K562 (cell line): ENCODE data around the gene RNH1. TPM values are rescaled to one million over a fixed set of nuclear protein-coding genes. Genes with fewer than 3 reads are reported as not detected.

Source experiments
- CSDE1 ChIP-seq, 2 experiments: fragments of 450-650 bp; IDR thresholded peaks; 2 replicates each; pipeline ENCODE4 v1.6.1; 2016; ENCODE audit warnings: mild to moderate bottlenecking in 1 of 2
- GATA2 ChIP-seq: sonication (generic); formaldehyde crosslinking; IDR thresholded peaks from 2 replicates; pipeline ENCODE4 v1.4.0; 2020; ENCODE audit warnings: mild to moderate bottlenecking, missing genetic modification reagents
- MAFG ChIP-seq: fragments of 450-650 bp; conservative IDR thresholded peaks from 2 replicates; pipeline ENCODE4 v1.6.1; 2016; ENCODE audit warnings: missing genetic modification characterization, missing compliant biosample characterization
- MTA3 ChIP-seq: fragments of 450-650 bp; formaldehyde crosslinking; IDR thresholded peaks from 2 replicates; pipeline ENCODE4 v1.6.1; 2017; ENCODE audit warnings: mild to moderate bottlenecking, borderline replicate concordance
- NR2C2 ChIP-seq, 2 experiments: fragments of 200-800 bp in 1 of 2; sonication (Bioruptor generic) in 1 of 2; sonication (generic) in 1 of 2; formaldehyde crosslinking in 1 of 2; IDR thresholded peaks; 2 replicates each; pipeline versions ENCODE4 v1.6.1 to v1.8.0; 2016 to 2022; ENCODE audit warnings: mild to moderate bottlenecking in 1 of 2, missing compliant biosample characterization in 1 of 2, missing genetic modification characterization in 1 of 2, missing genetic modification reagents in 1 of 2
- OTX1 ChIP-seq: fragments of 450-650 bp; formaldehyde crosslinking; IDR thresholded peaks from 2 replicates; pipeline ENCODE4 v1.4.0; 2022; ENCODE audit warnings: mild to moderate bottlenecking
- PHTF2 ChIP-seq: fragments of 250-450 bp; sonication (Bioruptor Pico); IDR thresholded peaks from 2 replicates; pipeline ENCODE4 v1.5.0; 2021; ENCODE audit warnings: mild to moderate bottlenecking
- RBFOX2 ChIP-seq: fragments of 200-400 bp; formaldehyde crosslinking; IDR thresholded peaks from 2 replicates; pipeline ENCODE4 v1.6.1; 2017; ENCODE audit warnings: low read depth, mild to moderate bottlenecking, low read length, moderate library complexity
- RCOR1 ChIP-seq, 2 experiments: IDR thresholded peaks; 2 replicates each; pipeline ENCODE4 v1.6.1; 2012; ENCODE audit warnings: low read depth in 2 of 2, low read length in 2 of 2, borderline replicate concordance in 1 of 2, improper control_type of control experiment in 1 of 2
- USF2 ChIP-seq: sonication (generic); formaldehyde crosslinking; IDR thresholded peaks from 2 replicates; pipeline ENCODE4 v1.5.0; 2020; ENCODE audit warnings: missing genetic modification reagents
- ZNF263 ChIP-seq: sonication (generic); formaldehyde crosslinking; IDR thresholded peaks from 2 replicates; pipeline ENCODE4 v1.8.0; 2022; ENCODE audit warnings: mild to moderate bottlenecking, missing genetic modification reagents, borderline replicate concordance
- polyA plus RNA-seq, 8 experiments: library from polyadenylated mRNA; depleted of rRNA in 4 of 8; stranded (reverse) in 5 of 8; unstranded in 3 of 8; fragments of >200 nt; fragmentation: Nextera tagmentation in 2 of 8; fragmentation: Illumina TruSeq in 1 of 8; extraction: Ambion mirVana in 2 of 8; extraction: Trizol in 1 of 8; gene quantifications; 2 replicates each; pipeline versions ENCODE4 v1.2.1 to v1.2.3, GENCODE V29; 2011 to 2014; ENCODE audit warnings: inconsistent platforms in 1 of 8, missing spikeins in 1 of 8
- total RNA-seq, 7 experiments: library from RNA; depleted of rRNA in 6 of 7; stranded (reverse); fragments of >200 nt in 6 of 7; fragmentation: Illumina TruSeq in 2 of 7; extraction: Trizol in 2 of 7; gene quantifications; 2 replicates each; pipeline versions ENCODE4 v1.2.1 to v1.2.3, GENCODE V29; 2011 to 2021; ENCODE audit warnings: low replicate concordance in 1 of 7
- TF ChIP-seq, protein P1 (sequence below): sonication (generic); formaldehyde crosslinking; IDR thresholded peaks from 2 replicates; pipeline ENCODE4 v1.8.1; 2023; ENCODE audit warnings: missing genetic modification reagents, mild to moderate bottlenecking, borderline replicate concordance
- TF ChIP-seq, protein P2 (sequence below): sonication (generic); formaldehyde crosslinking; IDR thresholded peaks from 2 replicates; pipeline ENCODE4 v1.8.0; 2022; ENCODE audit warnings: missing genetic modification reagents, mild to moderate bottlenecking, moderate library complexity, borderline replicate concordance

RNH1 gene
- total and polyA plus RNA-seq, 9 of the 15 experiments (the other 6 are each of a cell fraction or from before 2014, with no cell fraction given) = 2.5 to 160 (median 44.3) TPM

DNA sequence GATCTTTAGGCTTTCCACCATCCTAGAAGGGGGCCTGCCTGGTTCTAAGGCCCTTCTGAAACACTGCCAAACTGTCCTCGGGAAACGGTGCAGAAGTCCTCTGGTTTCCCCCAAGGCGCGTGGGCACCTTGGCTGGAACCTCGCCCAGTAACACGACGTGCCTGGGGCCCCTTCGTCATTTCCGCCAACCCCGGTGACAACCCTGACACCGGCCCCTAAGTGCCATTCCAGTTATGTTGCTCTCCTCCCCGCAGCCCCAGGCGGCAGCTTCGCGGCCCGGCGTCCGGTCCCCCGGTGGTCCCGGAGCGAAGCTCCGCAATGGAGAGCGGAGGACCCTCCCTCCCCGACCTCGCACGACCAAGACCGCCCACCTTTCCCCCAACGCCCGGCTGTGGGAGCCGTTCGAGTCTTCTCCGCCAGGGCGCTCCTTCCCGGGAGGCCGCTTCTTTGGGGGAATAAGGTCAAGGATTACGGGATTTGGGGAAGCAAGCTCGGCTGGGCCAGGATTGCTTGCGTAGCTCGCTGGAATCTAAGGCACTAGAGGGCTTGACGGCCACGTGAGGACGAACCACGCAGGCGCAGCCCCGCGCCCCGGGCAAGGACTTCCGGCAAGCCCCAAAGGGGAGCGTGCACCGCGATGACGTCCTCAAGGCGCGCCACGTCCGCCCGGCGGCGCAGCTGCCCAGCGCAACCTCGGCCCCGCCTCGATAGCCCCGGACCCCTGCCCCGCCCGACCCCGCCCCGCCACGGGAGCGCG, 626 bp downstream of the RNH1 start (continued):
- TF ChIP-seq, protein P1, sequence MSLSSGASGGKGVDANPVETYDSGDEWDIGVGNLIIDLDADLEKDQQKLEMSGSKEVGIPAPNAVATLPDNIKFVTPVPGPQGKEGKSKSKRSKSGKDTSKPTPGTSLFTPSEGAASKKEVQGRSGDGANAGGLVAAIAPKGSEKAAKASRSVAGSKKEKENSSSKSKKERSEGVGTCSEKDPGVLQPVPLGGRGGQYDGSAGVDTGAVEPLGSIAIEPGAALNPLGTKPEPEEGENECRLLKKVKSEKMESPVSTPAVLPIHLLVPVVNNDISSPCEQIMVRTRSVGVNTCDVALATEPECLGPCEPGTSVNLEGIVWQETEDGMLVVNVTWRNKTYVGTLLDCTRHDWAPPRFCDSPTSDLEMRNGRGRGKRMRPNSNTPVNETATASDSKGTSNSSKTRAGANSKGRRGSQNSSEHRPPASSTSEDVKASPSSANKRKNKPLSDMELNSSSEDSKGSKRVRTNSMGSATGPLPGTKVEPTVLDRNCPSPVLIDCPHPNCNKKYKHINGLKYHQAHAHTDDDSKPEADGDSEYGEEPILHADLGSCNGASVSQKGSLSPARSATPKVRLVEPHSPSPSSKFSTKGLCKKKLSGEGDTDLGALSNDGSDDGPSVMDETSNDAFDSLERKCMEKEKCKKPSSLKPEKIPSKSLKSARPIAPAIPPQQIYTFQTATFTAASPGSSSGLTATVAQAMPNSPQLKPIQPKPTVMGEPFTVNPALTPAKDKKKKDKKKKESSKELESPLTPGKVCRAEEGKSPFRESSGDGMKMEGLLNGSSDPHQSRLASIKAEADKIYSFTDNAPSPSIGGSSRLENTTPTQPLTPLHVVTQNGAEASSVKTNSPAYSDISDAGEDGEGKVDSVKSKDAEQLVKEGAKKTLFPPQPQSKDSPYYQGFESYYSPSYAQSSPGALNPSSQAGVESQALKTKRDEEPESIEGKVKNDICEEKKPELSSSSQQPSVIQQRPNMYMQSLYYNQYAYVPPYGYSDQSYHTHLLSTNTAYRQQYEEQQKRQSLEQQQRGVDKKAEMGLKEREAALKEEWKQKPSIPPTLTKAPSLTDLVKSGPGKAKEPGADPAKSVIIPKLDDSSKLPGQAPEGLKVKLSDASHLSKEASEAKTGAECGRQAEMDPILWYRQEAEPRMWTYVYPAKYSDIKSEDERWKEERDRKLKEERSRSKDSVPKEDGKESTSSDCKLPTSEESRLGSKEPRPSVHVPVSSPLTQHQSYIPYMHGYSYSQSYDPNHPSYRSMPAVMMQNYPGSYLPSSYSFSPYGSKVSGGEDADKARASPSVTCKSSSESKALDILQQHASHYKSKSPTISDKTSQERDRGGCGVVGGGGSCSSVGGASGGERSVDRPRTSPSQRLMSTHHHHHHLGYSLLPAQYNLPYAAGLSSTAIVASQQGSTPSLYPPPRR = no peak
- TF ChIP-seq PHTF2 (CRISPR knock-in tag) = no peak
- no peak for TF ChIP-seq MAFG
- no peak; the same call in 1 of the 2 replicates for TF ChIP-seq MTA3
- no peak for TF ChIP-seq ZNF263 (CRISPR knock-in tag)
- no peak; the same call in 1 of the 2 replicates for TF ChIP-seq OTX1 (CRISPR knock-in tag)
- no peak for TF ChIP-seq RCOR1 (IDR thresholded peaks at IDR 0.05; ENCODE audit: borderline replicate concordance in 1 of 2, low read depth in 2 of 2, low read length in 2 of 2)
- TF ChIP-seq RBFOX2 = peak; percentile 95
- TF ChIP-seq USF2 = peak; percentile 88
- TF ChIP-seq CSDE1 (IDR thresholded peaks at IDR 0.05) = no peak
- TF ChIP-seq NR2C2 (CRISPR knock-in tag; IDR thresholded peaks at IDR 0.05) = peak; percentile 68; the same call in 1 of the 2 replicates
- peak; percentile 89 for TF ChIP-seq NR2C2 (tag; IDR thresholded peaks at IDR 0.05)
- TF ChIP-seq, protein P2, sequence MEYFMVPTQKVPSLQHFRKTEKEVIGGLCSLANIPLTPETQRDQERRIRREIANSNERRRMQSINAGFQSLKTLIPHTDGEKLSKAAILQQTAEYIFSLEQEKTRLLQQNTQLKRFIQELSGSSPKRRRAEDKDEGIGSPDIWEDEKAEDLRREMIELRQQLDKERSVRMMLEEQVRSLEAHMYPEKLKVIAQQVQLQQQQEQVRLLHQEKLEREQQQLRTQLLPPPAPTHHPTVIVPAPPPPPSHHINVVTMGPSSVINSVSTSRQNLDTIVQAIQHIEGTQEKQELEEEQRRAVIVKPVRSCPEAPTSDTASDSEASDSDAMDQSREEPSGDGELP (CRISPR knock-in tag) = peak; percentile 66
- TF ChIP-seq GATA2 = no peak
